ENCODE data around the gene GRHPR.
"Not testable (repeated sequence)": the region's sequence is repeated elsewhere in the genome, so short reads cannot be mapped to it uniquely, and the experiment has no call there.

GRHPR gene

GRCh38 chr9:37451628-37452027 is 29.1 kb downstream of the GRHPR start:
- no peak for DNase-seq

GRCh38 chr9:37452611-37453010 is 30.1 kb downstream of the GRHPR start:
- DNase-seq = no peak

- no peak for DNase-seq
Observed at GRCh38 chr9:37453827-37454226, 31.3 kb downstream of the GRHPR start.

GRCh38 chr9:37454238-37454637 is 31.7 kb downstream of the GRHPR start:
- no peak for DNase-seq

- no peak for DNase-seq
Observed at GRCh38 chr9:37455884-37456647, 33.6 kb downstream of the GRHPR start.

- no peak for DNase-seq
Observed at GRCh38 chr9:37456817-37457216, 34.3 kb downstream of the GRHPR start.

GRCh38 chr9:37464006-37464405 is 41.5 kb downstream of the GRHPR start:
- no peak for DNase-seq

GRCh38 chr9:37464426-37465248 is 42.1 kb downstream of the GRHPR start:
- DNase-seq = peak; percentile 80

- peak; percentile 98 for DNase-seq
Observed at GRCh38 chr9:37465249-37466036, 42.9 kb downstream of the GRHPR start, which contains the start of gene ZBTB5. TSS of gene ZBTB5 (minus strand) at chr9:37465450. CDS start at chr9:37442551, 22,899 bp downstream.

GRCh38 chr9:37466037-37466709 is 43.7 kb downstream of the GRHPR start:
- DNase-seq = peak; percentile 7

GRCh38 chr9:37467530-37467929 is 45.0 kb downstream of the GRHPR start:
- DNase-seq = not testable (repeated sequence)

- no peak for DNase-seq
Observed at GRCh38 chr9:37468620-37469019, 46.1 kb downstream of the GRHPR start.

- DNase-seq = no peak
Observed at GRCh38 chr9:37471942-37472684, 49.6 kb downstream of the GRHPR start.

GRCh38 chr9:37473982-37474381 is 51.5 kb downstream of the GRHPR start:
- DNase-seq = not testable (repeated sequence)

GRCh38 chr9:37474438-37474837 is 51.9 kb downstream of the GRHPR start:
- DNase-seq = no peak

GRCh38 chr9:37476930-37477329 is 54.4 kb downstream of the GRHPR start:
- no peak for DNase-seq

- DNase-seq = not testable (repeated sequence)
Observed at GRCh38 chr9:37477443-37477842, 54.9 kb downstream of the GRHPR start.

GRCh38 chr9:37477987-37478619 is 55.6 kb downstream of the GRHPR start:
- not testable (repeated sequence) for DNase-seq

- no peak for DNase-seq
Observed at GRCh38 chr9:37480759-37481158, 58.3 kb downstream of the GRHPR start.

- peak; percentile 95 for DNase-seq
Observed at GRCh38 chr9:37485389-37486255, 63.1 kb downstream of the GRHPR start, which contains the start of gene POLR1E. TSS of gene POLR1E (plus strand) at chr9:37485948. CDS start at chr9:37486048, 100 bp downstream.
